Kidney tubule cell (primary cell): Measurements from ENCODE around the gene TTC24.
A peak's percentile ranks its signal among the peaks of the same experiment; 100 is the strongest.
"Not testable (repeated sequence)": the region's sequence is repeated elsewhere in the genome, so short reads cannot be mapped to it uniquely, and the experiment has no call there.

Experiments used
- DNase-seq: peaks from one replicate; pipeline ENCODE4 v3.0.0-alpha.2; 2018; ENCODE audit warnings: low spot score

TTC24 gene

DNA sequence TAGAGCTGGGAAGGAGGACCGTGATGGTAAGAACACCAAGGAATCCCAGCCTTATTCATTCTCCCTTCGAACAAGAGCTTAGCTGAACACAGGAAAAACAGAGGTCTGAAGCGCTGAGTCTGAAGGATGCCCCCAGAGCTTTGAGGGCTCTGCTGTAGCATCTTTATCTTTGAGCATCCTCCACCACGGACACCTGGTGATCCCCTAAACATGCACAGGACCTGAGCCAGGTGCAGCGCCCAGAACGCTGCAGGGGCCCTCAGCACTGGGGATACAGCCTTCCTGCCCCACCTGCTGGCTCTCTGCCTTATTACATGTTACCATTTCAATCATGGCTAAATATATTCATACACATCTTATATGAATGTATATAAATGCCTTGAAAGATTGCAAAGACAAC, 29.5 kb downstream of the TTC24 start:
- DNase-seq: peak; percentile 52

DNA sequence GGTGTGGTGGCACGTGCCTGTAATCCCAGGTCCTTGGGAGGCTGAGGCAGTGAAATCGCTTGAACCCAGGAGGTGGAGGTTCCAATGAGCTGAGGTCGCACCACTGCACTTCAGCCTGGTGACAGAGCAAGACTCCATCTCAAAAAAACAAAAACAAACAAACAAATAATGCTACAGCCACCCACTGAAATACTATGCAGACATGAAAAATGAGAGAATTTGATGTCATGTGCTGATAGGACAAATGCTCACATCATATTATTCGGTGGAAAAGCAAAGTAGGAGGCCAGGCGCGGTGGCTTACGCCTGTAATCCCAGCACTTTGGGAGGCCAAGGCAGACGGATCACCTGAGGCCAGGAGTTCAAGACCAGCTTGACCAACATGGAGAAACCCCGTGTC, 30.5 kb downstream of the TTC24 start:
- DNase-seq: not testable (repeated sequence)

DNA sequence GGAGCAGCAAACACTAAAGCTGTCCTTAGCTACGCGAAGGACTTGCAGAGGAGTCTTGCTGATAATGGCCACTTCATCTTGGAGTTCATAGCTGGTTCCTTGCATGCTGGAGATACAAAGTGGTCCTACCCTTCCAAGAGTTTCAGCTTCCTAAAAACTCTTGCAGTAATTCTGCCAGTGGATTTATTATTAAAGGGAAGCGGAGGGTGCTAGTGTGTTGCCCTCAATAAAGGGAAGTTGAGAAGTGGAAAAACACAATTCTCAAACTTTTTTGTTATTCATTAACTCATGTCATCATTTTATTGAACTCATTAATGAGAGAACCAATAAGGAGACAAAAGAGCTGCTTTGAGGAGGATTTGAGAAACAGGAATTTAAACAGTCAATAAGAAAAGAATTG, 33.1 kb downstream of the TTC24 start:
- no peak for DNase-seq

DNA sequence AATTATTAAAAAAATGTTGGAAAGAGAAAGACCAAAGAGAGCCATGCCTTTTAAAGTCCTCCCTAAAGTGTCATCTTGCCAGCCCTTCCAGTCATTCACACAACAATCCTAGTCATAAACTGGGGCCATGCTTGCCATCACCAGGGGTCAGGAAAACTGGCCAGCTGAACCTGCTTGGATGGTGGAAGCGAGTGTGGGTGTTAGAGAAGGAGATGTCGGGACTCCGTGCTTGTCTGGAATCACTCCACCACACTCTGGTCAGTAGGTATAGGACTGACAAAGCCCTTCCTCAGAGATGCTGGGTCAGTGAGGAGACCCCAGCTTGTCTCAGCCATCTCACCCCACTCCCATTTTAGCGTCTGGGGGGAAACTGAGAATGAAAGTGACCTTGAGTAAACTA, 36.4 kb downstream of the TTC24 start:
- no peak for DNase-seq

DNA sequence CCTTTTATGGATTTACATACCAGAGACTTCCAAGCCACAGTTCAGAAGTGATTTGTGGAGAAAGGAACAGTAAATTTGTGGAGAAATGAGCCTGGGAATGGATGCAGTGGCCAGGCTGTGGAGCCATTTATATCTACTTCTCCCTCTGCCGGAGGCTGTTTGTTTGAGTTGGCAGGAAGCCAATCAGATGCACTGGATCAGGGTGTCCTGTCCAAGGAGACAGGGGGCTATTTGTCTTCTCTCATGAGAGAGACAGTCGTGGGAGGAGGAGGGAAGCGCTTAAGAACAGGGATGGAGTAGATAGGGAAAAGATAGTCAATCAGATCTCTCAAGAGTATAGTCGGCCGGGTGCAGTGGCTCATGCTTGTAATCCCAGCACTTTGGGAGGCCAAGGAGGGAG, 36.9 kb downstream of the TTC24 start:
- peak; percentile 28 for DNase-seq

DNA sequence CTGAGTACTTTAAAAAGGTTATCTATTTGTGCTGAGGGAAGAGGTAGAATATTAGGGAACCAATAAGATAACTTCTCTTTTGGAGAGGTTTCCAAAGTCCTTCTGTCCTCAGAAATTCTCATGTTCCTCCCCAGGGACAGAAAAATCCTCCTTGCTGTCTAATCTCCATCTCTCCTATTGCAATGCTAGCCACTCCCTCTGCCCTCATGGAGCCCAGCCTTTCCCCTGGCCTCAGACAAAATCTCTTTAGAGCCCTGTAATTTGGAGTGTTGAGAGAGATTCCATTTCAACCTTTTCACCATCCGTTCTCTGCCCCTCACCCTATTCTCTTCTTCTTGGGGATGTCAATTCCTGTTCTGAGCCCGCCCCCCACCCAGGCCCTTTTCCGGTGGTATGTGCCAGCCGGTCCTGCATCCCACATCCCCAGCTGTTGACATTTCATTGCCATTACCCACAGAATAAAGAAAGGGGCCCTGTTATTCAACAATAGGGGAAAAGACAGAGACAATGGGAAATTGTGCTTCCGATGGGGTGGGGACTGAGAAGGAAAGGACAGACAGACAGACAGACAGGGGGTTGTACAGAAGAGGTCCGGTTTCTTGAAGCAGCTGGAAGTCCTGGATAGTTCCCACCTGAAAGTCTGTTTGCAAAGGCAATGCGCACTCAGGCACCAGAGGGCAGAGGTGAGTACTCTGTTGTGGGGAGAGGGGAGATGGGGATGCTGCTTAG, 39.5 kb downstream of the TTC24 start, which contains the start of gene HAPLN2:
Gene HAPLN2 (plus strand): TSS at position 563 of the 729 bp plus-strand sequence. CDS start 4,076 bp downstream, outside the sequence.
- no peak for DNase-seq

DNA sequence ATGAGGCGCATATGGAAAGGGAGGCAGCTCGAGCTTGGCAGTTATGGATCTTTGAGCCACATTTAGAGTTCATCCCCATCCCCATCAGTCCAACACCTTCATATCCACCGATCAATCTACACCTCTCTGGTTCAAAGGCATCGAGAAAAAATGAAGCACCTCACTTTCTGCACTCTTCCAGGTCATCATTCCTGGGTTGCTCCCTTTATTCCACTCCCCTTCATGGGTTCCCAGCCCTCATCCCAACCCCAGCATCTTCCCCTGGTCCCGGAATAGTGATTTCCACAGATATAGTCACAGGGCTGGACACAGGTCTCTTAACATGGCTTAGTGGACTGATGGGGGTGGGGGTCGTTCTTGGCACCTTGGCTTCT, 40.0 kb downstream of the TTC24 start:
- no peak for DNase-seq

DNA sequence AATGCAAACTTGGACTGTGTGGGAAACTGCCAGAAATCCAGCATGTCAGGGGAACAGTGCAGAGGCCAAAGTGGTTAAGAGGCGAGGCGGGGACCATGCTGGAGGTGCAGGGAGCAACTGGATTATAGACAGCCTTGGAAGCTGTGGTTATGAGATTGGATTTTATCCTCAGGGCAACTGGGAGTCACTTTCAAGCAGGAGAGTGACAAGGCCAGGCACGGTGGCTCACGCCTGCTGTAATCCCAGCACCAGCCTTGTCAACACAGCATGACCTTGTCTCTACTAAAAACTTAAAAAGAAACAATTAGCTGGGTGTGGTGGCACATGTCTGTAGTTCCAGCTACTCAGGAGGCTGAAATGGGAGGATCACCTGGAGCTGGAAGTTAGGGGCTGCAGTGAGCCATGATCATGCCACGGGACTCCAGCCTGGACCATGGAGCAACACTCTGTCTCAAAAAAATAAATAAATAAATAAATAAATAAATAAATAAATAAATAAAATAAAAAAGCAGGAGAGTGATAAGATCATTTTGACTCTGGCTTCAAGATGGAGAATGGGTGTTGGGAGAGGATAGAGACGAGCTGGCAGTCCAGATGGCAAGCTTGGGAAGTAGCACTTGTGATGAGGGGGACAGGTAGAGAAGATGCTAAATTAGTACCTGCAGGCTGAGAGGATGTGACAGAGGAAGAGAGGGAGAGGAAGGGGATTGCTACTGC, 43.2 kb downstream of the TTC24 start:
- DNase-seq: no peak

DNA sequence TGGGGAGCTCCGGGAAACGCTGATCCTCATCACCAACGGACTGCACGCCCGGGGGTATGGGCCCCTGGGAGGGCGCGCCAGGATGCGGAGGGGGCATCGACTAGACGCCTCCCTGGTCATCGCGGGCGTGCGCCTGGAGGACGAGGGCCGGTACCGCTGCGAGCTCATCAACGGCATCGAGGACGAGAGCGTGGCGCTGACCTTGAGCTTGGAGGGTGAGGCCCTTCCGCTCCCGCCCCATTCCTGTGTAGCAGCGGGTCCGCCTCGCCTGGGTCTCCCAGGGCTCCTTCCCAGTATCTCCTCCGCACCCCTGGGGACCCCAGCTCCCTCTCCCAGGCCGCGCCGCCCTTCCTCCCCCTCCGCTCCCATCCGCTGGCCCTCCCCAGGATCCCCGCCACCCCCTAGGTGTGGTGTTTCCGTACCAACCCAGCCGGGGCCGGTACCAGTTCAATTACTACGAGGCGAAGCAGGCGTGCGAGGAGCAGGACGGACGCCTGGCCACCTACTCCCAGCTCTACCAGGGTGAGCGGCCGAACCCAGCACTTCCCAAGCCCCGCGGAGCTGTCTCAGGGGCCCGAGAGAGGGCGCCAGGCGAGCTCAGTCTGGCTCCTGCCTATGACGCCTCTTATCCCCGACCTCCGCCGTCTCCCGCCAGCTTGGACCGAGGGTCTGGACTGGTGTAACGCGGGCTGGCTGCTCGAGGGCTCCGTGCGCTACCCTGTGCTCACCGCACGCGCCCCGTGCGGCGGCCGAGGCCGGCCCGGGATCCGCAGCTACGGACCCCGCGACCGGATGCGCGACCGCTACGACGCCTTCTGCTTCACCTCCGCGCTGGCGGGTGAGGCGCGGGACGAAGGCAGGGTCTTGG, 44.7 kb downstream of the TTC24 start:
- peak; percentile 56 for DNase-seq

DNA sequence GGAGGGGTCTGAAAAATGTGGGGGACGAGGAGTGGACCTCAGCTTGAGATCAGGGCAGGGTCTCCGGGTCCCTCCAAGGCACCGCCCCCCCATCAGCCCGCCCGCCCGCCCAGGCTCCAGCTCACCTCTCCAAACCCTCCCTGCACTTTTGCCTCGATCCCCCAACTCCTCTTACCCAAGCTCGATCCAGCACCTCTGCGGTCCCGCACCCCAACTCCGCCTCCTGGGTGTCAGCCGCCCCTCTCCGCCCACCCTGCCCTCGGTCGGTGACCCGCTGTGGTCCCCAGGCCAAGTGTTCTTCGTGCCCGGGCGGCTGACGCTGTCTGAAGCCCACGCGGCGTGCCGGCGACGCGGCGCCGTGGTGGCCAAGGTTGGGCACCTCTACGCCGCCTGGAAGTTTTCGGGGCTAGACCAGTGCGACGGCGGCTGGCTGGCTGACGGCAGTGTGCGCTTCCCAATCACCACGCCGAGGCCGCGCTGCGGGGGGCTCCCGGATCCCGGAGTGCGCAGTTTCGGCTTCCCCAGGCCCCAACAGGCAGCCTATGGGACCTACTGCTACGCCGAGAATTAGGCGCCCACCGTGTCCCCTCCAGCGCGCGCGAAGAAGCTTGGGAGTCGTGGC, 45.4 kb downstream of the TTC24 start:
- DNase-seq: no peak

DNA sequence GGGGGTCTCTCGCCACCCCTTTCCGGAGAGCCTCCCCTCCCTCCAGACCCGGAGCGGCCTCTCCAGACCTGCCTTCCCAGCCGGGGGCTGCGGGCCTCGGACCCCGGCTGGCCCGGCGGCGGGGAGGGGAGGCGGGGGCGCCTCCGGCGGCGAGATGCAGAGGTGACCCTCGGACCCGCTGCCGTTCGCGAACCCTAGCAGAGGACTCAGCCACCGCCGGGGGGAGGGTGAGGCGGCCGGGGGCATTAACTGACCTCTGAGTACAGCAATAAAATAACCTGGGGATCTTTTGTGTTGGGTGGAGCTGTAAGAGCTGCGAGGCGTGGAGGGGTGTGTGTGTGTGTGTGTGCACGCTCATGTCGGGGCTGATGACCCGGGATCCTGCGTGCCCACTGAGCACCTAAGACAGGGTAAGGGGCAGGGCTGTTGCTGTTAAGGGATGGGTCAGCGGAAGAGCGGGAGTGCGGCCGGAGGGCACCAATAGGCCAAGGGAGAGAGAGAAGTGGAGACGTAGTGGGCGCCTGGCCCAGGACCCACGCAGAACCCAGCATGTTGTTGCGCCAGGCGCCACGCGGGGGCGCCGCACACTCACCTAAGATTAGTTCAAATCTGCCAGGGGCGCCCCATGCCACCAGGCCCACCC, 46.0 kb downstream of the TTC24 start:
- peak; percentile 41 for DNase-seq

DNA sequence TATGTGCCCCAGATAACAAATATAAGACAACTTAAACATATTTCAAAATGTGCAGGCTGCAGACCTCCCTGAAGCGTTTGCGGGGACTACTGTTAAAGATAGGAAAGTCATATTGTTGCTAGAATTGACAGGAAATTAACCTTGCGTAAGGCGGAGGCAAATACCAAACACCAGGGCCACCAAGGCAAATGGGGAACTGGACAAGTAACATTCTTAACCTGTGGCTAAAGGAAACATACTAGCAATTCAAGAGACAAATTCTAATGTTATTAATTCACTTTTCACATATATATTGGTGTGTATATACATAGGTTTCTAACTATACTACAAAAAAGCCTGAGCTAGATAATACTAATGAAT, 46.5 kb downstream of the TTC24 start:
- no peak for DNase-seq

DNA sequence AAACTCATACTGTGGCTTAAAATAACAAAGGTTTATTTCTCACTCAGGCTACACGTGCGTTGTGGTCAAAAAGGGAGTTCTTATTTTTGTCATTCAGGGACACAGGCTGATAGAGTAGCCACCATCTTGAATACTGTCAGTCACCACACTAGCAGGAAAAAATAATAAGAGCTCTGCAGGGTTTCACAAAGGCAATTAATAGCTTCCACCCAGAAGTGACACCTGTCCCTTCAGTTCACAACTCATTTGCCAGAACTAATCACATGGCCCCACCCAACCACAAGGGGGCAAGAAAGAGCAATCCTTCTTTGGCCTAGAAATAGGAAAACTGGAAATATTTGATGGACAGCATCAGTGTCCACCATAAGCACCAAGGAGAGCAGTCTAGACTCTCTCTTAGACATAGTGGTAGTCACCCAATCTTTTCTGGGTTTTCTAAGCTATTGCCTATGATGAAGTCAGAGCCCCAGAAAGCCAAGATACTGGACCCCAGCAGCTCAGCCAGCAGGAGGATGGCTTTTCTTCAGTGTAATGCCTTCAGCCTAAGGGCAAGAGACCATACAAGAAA, 47.9 kb downstream of the TTC24 start:
- DNase-seq: peak; percentile 68

DNA sequence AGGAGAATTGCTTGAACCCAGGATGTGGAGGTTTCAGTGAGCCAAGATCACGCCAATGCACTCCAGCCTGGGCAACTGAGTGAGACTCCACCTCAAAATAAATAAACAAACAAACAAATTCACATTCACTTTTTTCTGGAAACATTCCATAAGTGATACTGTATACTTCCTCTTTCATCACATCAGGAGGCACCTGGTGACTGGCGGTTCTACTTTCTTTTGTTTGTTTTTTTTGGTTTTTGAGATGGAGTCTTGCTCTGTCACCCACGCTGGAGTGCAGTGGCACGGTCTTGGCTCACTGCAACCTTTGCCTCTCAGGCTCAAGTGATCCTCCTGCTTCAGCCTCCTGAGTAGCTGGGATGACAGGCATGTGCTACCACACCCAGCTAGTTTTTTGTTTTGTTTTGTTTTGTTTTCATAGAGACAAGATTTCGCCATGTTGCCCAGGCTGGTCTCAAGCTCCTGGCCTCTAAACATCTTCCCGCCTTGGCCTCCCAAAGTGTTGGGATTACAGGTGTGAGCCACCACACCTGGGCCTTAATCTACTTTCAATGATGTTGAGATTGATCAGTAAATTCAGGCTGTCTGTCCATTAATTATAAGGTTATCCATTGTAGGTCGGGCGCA, 50.4 kb downstream of the TTC24 start:
- DNase-seq: no peak

DNA sequence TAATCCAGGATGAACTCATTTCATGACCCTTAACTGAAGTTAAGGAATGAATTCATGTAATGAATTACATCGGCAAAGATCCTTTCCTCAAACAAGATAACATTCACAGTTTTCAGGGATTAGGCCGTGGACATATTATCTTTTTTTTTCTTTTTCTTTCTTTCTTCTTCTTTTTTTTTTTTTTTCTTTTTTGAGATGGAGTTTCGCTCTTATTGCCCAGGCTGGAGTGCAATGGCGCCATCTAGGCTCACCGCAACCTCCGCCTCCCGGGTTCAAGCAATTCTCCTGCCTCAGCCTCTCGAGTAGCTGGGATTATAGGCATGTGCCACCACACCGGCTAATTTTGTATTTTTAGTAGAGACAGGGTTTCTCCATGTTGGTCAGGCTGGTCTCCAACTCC, 51.6 kb downstream of the TTC24 start:
- not testable (repeated sequence) for DNase-seq

DNA sequence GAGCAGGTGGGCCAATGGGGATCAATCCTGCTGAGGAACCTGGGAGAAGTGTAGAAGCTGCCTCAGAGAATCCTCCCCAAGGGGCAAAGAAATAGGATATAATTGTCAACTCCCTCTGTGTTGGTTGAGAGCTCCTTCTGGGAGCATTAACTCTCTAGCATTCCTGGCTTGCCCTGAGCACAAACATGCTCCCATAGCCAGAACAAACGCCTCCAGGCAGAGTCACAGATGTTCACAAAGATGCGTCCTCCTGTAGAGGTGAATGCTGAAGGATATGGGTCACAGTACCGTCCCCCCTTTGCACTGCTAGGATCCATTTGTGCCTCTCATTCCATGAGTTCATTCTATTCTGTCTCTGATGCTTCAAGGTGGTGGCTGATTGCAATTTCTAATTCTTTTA, 52.8 kb downstream of the TTC24 start:
- DNase-seq: no peak
